GM10847 (cell line): Measurements from ENCODE around the gene MGLL.

Source experiments
- POLR2A ChIP-seq: IDR thresholded peaks from 2 replicates; pipeline ENCODE4 v1.6.1; 2011; ENCODE audit not compliant: insufficient read length; ENCODE audit errors: extremely low read depth

Gene MGLL

GRCh38 chr3:127644641-127645370 is 177.5 kb downstream of the MGLL start:
- TF ChIP-seq POLR2A: no peak

GRCh38 chr3:127640042-127640355 is 182.3 kb downstream of the MGLL start:
- TF ChIP-seq POLR2A: no peak

- no peak for TF ChIP-seq POLR2A
Observed at GRCh38 chr3:127639173-127640041, 182.9 kb downstream of the MGLL start.
